ENCODE results near the gene NAB2.

NAB2 gene

GRCh38 chr12:57080855-57081254 is 8.1 kb upstream of the NAB2 start:
- TF ChIP-seq MYC (IDR thresholded peaks at IDR 0.05; ENCODE audit: low read depth, low read length) (no peak), POLR2A (IDR thresholded peaks at IDR 0.05; ENCODE audit: extremely low read depth, insufficient read length) (no peak), MAX (IDR thresholded peaks at IDR 0.05; ENCODE audit: low read depth, low read length) (no peak)
- TF ChIP-seq, protein P1, sequence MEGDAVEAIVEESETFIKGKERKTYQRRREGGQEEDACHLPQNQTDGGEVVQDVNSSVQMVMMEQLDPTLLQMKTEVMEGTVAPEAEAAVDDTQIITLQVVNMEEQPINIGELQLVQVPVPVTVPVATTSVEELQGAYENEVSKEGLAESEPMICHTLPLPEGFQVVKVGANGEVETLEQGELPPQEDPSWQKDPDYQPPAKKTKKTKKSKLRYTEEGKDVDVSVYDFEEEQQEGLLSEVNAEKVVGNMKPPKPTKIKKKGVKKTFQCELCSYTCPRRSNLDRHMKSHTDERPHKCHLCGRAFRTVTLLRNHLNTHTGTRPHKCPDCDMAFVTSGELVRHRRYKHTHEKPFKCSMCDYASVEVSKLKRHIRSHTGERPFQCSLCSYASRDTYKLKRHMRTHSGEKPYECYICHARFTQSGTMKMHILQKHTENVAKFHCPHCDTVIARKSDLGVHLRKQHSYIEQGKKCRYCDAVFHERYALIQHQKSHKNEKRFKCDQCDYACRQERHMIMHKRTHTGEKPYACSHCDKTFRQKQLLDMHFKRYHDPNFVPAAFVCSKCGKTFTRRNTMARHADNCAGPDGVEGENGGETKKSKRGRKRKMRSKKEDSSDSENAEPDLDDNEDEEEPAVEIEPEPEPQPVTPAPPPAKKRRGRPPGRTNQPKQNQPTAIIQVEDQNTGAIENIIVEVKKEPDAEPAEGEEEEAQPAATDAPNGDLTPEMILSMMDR (IDR thresholded peaks at IDR 0.05; ENCODE audit: low read depth, low read length) = no peak
- no peak for DNase-seq (ENCODE audit: low read depth)
- no peak overlapping the region for H3K4me3 ChIP-seq (ENCODE audit: low read depth, low read length)

GRCh38 chr12:57085999-57086492 is 2.9 kb upstream of the NAB2 start:
- peak overlapping the region; percentile 74 for H3K4me3 ChIP-seq (ENCODE audit: low read depth, low read length)
- TF ChIP-seq, protein P1 (IDR thresholded peaks at IDR 0.05; ENCODE audit: low read depth, low read length) = no peak
- TF ChIP-seq MAX (IDR thresholded peaks at IDR 0.05; ENCODE audit: low read depth, low read length) (no peak), MYC (IDR thresholded peaks at IDR 0.05; ENCODE audit: low read depth, low read length) (0 out of 2 replicates have a peak, but pooled peaks have one; percentile 11)
- no peak for DNase-seq (ENCODE audit: low read depth)

DNA sequence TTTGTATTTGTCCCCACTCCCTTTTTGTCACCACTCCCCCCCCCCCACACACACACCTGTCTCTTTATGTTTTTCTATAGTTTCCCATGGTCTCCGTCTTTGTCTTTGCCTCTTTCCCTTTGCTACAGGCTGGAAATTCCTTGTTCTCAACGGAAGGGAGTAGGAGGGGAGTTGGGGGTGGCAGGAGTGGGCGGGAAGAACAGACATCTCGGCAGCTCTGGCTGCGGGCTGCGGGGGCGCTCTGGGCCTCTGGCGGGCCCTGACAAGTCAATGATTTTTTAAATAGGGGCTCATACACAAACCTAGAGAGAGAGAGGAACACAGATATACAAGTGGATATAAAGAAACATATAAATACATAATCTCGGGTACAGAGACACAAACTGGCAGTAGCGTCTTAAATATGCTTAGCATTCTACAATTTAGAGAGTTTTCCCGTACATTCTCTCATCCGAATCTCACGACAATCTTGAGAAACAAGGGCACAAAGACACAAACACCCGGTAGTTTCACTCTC is 2.4 kb upstream of the NAB2 start:
- TF ChIP-seq MAX (IDR thresholded peaks at IDR 0.05; ENCODE audit: low read depth, low read length) = no peak
- TF ChIP-seq, protein P1 (IDR thresholded peaks at IDR 0.05; ENCODE audit: low read depth, low read length) = peak; percentile 45
- peak overlapping the region; percentile 74 for H3K4me3 ChIP-seq (ENCODE audit: low read depth, low read length)
- peak; percentile 84 for DNase-seq (ENCODE audit: low read depth)

DNA sequence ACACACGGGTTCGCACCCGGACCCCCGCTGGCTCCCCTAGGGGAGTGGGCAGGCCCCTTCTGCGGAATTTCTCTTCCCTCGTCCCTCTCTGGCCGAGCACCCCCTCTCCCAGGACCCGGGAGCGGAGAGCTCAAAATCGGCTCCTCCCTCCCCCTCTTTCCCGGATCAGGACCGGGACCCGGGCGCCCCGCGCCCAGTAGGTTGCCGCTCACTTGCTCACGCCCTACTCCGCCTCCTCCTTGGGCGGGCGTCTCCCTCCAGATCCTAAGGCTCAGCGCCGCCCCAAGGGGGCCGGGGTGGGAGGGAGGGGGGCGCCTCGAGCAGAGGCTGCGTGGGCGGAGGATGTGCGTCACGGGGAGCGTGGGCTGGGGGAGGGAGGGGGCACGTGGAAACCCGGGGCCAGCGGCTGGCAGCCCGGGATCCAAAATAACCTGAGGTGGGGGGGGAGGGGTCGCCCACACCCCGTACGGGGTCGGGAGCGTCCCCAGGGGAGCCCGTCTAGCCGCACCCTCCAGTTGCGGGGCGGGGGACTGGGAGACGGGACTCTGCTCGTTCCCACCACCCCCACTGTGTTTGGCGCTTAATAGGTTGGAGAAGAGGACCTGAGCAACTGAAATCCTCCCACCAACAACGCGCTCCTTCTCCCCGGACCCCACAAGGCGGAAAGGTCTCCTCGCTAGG is 1.8 kb upstream of the NAB2 start:
- H3K4me3 ChIP-seq (ENCODE audit: low read depth, low read length) = peak overlapping the region; percentile 74
- peak; percentile 43; the same call in 1 of the 2 replicates for TF ChIP-seq MYC (IDR thresholded peaks at IDR 0.05; ENCODE audit: low read depth, low read length)
- no peak for TF ChIP-seq POLR2A (IDR thresholded peaks at IDR 0.05; ENCODE audit: extremely low read depth, insufficient read length)
- TF ChIP-seq, protein P1 (IDR thresholded peaks at IDR 0.05; ENCODE audit: low read depth, low read length) = no peak
- peak; percentile 47 for TF ChIP-seq MAX (IDR thresholded peaks at IDR 0.05; ENCODE audit: low read depth, low read length)
- peak; percentile 92 for DNase-seq (ENCODE audit: low read depth)

DNA sequence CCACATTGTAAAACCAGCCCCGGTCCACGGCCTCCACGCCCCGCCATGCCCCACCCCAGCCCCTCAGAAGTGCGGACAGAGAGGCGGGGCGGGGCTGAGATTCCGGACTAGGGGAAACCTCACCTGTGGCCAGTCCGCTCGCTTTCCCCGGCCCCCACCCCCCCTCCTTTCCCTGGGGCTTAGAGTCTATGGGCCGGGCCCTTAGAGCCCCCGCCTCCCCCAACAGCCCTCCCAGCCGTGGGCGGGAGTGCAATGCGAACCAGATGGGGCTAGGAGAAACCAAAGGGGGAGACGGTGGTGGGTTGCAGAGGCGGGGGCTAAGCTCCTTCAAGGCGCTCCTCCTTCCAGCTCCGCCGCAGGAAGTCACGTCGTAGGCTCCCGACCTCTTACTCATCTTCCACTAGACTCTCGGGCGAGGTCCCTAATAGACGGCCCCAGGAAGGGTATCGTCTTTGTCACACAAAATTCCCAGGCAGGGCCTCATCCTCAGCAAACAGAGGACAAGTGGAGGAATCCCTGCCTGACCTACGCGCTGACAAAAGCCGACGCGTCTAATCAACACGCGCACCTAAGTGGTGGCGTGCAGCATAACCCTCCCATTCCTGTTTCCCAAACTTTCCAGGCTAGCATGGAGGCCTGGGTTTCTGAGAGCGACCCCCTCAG is 1.1 kb upstream of the NAB2 start:
- TF ChIP-seq MAX (IDR thresholded peaks at IDR 0.05; ENCODE audit: low read depth, low read length) (peak; percentile 54), POLR2A (IDR thresholded peaks at IDR 0.05; ENCODE audit: extremely low read depth, insufficient read length) (peak; percentile 60), MYC (IDR thresholded peaks at IDR 0.05; ENCODE audit: low read depth, low read length) (peak; percentile 78)
- TF ChIP-seq, protein P1 (IDR thresholded peaks at IDR 0.05; ENCODE audit: low read depth, low read length) = no peak
- DNase-seq (ENCODE audit: low read depth) = peak; percentile 98
- peak overlapping the region; percentile 74 for H3K4me3 ChIP-seq (ENCODE audit: low read depth, low read length)
